Natural killer cell (primary cell): ENCODE data around the gene MEAF6. TPM values are rescaled to one million over a fixed set of nuclear protein-coding genes. Genes with fewer than 3 reads are reported as not detected.
A peak's percentile ranks its signal among the peaks of the same experiment; 100 is the strongest.

Experiments used
- ATAC-seq, 3 donors: fragments of 150-1000 bp in 2 of 3; fragments of 200-7000 bp in 1 of 3; cut with Tn5 transposase; 1 replicate in 1 of 3; 2 replicates in 2 of 3; pipeline ENCODE4 v1.10.0; 2021; ENCODE audit warnings: mild to moderate bottlenecking in 2 of 3, moderate library complexity in 2 of 3
- DNase-seq, 2 donors: peaks; one replicate each; pipeline versions ENCODE4 v3.0.0 to v3.0.0-alpha.2; 2013 to 2021; ENCODE audit warnings: mixed read lengths in 1 of 2
- H3K27ac ChIP-seq: one replicate; pipeline ENCODE4 v1.5.1; 2013; ENCODE audit warnings: mild to moderate bottlenecking, low read length
- H3K27me3 ChIP-seq: one replicate; pipeline ENCODE4 v1.6.1; 2013; ENCODE audit warnings: low read length; ENCODE audit not compliant: control insufficient read depth, insufficient read depth
- H3K36me3 ChIP-seq: one replicate; pipeline ENCODE4 v1.6.1; 2013; ENCODE audit warnings: low read length; ENCODE audit not compliant: control insufficient read depth, insufficient read depth
- H3K4me1 ChIP-seq: one replicate; pipeline ENCODE4 v1.6.1; 2013; ENCODE audit warnings: low read length; ENCODE audit not compliant: control insufficient read depth, insufficient read depth
- H3K4me3 ChIP-seq: one replicate; pipeline ENCODE4 v1.5.1; 2013; ENCODE audit warnings: low read length
- H3K9me3 ChIP-seq: one replicate; pipeline ENCODE4 v1.6.1; 2013; ENCODE audit warnings: low read length; ENCODE audit not compliant: control insufficient read depth, insufficient read depth
- H3K27ac Mint-ChIP-seq, 2 donors: one replicate each; pipeline ENCODE4 v1.8.0; 2022; ENCODE audit warnings: mild to moderate bottlenecking in 2 of 2, mixed read lengths in 2 of 2, moderate library complexity in 1 of 2
- H3K27me3 Mint-ChIP-seq, 2 donors: one replicate each; pipeline ENCODE4 v1.8.0; 2022; ENCODE audit warnings: low read depth in 2 of 2, mixed read lengths in 2 of 2
- H3K36me3 Mint-ChIP-seq: one replicate; pipeline ENCODE4 v1.8.0; 2022; ENCODE audit warnings: mixed read lengths
- H3K4me1 Mint-ChIP-seq, 2 donors: one replicate each; pipeline ENCODE4 v1.8.0; 2022; ENCODE audit warnings: mixed read lengths in 2 of 2
- H3K4me3 Mint-ChIP-seq: one replicate; pipeline ENCODE4 v1.8.0; 2022; ENCODE audit warnings: mild to moderate bottlenecking, moderate library complexity, mixed read lengths
- H3K9me3 Mint-ChIP-seq, 2 donors: one replicate each; pipeline ENCODE4 v1.8.0; 2022; ENCODE audit warnings: mixed read lengths in 2 of 2
- whole genome bisulfite sequencing: methylation state at CpG from one replicate; pipeline ENCODE4 v1.1.7; 2013; ENCODE audit warnings: missing lambda C conversion rate; ENCODE audit not compliant: insufficient coverage; 5-methylcytosine and 5-hydroxymethylcytosine counted together
- intact Hi-C: fragments of 100-400 bp; cut with micrococcal nuclease; formaldehyde crosslinking; loops from one replicate; pipeline ENCODE4 v1.14.2; 2022
- total RNA-seq, 4 donors: library from RNA; stranded (reverse); fragments of 120-200 nt in 1 of 4; gene quantifications; one replicate each; pipeline versions ENCODE4 v1.2.3 to v1.2.4, GENCODE V29; 2013 to 2022
- TF ChIP-seq, protein P1 (sequence below): fragments of 200-600 bp; IDR thresholded peaks from one replicate; pipeline ENCODE4 v1.8.0; 2022; ENCODE audit warnings: antibody characterized with exemption

MEAF6 gene
- total RNA-seq, 3 donors from 2014 or later (not counting 1 experiment from before 2014, with no cell fraction given), result 63.9 to 78.7 (median 69.0) TPM

DNA sequence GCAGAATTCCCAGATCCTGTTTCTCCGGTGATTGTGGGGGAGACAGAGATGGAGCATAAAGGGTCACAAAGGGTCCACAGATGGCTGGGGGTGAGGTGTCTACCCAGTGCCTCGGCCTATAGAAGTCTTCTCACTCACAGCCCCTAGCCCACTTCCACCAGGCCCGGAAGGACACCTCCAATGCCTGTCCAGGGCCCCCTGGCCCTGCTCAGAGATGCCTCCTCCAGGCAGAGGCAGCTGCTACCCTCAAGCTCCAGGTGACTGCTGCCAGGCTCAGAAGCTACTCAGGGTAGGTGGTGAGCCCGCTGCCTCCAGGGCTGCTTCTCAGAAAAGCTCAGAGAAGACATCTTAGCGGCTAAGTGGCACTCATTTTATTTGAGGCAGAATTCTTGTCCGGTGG lies 62.1 kb downstream of the MEAF6 start:
- Histone ChIP-seq H3K9me3 (no peaks in the 10 kb centered on the region), H3K4me3 (no peak overlapping the region), H3K27me3 (no peaks in the 10 kb centered on the region), H3K36me3 (no peaks in the 10 kb centered on the region), H3K27ac (no peak overlapping the region), H3K4me1 (peaks cover 19% of the 10 kb centered on the region)
- no peaks in the 10 kb centered on the region for H3K27me3 Mint-ChIP-seq
- 84% methylated on average over 5 of the region's 6 CpGs for WGBS
- intact Hi-C loops, result no loop called here
- no peak for DNase-seq
- no peak for ATAC-seq
- H3K4me1 Mint-ChIP-seq, result peaks cover 7 to 17% of the 10 kb centered on the region in 2 donors
- H3K4me3 Mint-ChIP-seq, result no peak overlapping the region
- no peak overlapping the region for H3K27ac Mint-ChIP-seq
- TF ChIP-seq, protein P1, sequence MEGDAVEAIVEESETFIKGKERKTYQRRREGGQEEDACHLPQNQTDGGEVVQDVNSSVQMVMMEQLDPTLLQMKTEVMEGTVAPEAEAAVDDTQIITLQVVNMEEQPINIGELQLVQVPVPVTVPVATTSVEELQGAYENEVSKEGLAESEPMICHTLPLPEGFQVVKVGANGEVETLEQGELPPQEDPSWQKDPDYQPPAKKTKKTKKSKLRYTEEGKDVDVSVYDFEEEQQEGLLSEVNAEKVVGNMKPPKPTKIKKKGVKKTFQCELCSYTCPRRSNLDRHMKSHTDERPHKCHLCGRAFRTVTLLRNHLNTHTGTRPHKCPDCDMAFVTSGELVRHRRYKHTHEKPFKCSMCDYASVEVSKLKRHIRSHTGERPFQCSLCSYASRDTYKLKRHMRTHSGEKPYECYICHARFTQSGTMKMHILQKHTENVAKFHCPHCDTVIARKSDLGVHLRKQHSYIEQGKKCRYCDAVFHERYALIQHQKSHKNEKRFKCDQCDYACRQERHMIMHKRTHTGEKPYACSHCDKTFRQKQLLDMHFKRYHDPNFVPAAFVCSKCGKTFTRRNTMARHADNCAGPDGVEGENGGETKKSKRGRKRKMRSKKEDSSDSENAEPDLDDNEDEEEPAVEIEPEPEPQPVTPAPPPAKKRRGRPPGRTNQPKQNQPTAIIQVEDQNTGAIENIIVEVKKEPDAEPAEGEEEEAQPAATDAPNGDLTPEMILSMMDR, result no peak
- H3K36me3 Mint-ChIP-seq, result no peaks in the 10 kb centered on the region
- H3K9me3 Mint-ChIP-seq, result no peaks in the 10 kb centered on the region

DNA sequence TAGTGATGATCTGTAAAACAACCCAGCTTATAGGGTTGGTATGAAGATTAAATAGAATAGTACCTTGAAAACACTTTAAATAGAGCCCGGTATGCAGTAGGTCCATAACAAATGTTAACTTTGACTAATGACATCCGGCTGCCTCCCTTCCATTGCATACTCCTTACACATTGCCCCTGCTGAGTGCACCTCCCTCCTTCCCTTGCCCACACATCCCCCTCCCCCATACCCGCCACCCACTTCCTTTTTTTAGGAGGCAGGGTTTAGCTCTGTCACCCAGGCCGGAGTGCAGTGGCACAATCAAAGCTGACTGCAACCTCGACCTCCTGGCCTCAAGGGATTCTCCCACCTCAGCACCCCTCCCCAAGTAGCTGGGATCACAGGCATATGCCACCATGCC lies 64.6 kb downstream of the MEAF6 start:
- Mint-ChIP-seq H3K36me3 (no peaks in the 10 kb centered on the region), H3K9me3 (no peaks in the 10 kb centered on the region), H3K4me3 (peak overlapping the region; percentile 45), H3K27me3 (peaks cover 0 to 3% of the 10 kb centered on the region in 2 donors), H3K27ac (peak overlapping the region in 1 of 2 donors; percentile 70), H3K4me1 (peaks cover 5 to 15% of the 10 kb centered on the region in 2 donors)
- intact Hi-C loops, result no loop called here
- TF ChIP-seq, protein P1, result no peak
- no peaks in the 10 kb centered on the region for H3K27me3 ChIP-seq
- H3K4me3 ChIP-seq, result no peak overlapping the region
- H3K4me1 ChIP-seq, result peaks cover 17% of the 10 kb centered on the region
- no peaks in the 10 kb centered on the region for H3K9me3 ChIP-seq
- H3K27ac ChIP-seq, result no peak overlapping the region
- WGBS, result 4% methylated on average over 5 of the region's 5 CpGs
- DNase-seq, result peak in 1 of 2 donors; percentile 25
- ATAC-seq, result peak; percentile 37 to 61 (median 49)
- no peaks in the 10 kb centered on the region for H3K36me3 ChIP-seq

DNA sequence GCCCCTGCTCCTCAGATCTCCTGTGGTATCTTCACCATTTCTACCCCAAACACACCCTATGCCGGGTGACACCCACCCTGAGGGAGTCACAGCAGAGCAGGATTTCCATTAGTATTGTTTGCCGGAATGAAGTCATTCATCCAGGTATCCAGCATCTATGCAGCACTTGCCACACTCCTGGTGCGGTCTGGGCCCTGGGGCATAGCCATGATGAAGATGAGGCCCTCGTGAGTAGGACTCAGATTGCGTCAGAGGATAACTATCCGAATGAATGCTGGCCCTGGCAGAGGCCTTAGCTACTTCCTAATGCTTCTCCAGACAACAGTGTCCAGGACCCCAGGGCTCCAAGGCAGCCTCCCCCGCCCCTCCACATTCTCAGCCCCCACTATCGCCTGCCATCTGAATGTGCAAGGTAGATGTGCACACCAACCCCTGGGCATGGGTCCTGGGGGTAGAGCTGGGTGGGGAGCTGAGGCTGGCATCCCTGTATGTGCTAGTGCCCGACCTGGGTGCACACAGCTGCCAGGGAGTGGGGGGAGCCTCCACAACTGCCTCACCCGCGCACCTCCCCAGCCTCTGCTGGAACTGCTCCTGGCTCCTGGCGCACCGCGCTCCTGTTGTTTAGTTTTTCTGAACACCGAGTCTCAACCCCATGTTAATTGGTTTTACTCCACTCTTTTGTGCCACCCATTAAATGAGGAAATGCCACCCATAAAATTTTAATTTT lies 65.7 kb downstream of the MEAF6 start:
- no peak overlapping the region for H3K27ac ChIP-seq
- ATAC-seq (no peak), DNase-seq (no peak)
- WGBS, result 92% methylated on average over 15 of the region's 15 CpGs
- no peaks in the 10 kb centered on the region for H3K9me3 Mint-ChIP-seq
- H3K27me3 ChIP-seq, result no peaks in the 10 kb centered on the region
- no peak overlapping the region for H3K27ac Mint-ChIP-seq
- H3K36me3 Mint-ChIP-seq, result no peaks in the 10 kb centered on the region
- H3K27me3 Mint-ChIP-seq, result peaks cover 0 to 3% of the 10 kb centered on the region in 2 donors
- intact Hi-C loops, result no loop called here
- peaks cover 0 to 10% of the 10 kb centered on the region in 2 donors for H3K4me1 Mint-ChIP-seq
- H3K9me3 ChIP-seq, result no peaks in the 10 kb centered on the region
- H3K4me1 ChIP-seq, result peaks cover 12% of the 10 kb centered on the region
- H3K36me3 ChIP-seq, result no peaks in the 10 kb centered on the region
- H3K4me3 ChIP-seq, result no peak overlapping the region
- no peak overlapping the region for H3K4me3 Mint-ChIP-seq
- TF ChIP-seq, protein P1, result no peak

DNA sequence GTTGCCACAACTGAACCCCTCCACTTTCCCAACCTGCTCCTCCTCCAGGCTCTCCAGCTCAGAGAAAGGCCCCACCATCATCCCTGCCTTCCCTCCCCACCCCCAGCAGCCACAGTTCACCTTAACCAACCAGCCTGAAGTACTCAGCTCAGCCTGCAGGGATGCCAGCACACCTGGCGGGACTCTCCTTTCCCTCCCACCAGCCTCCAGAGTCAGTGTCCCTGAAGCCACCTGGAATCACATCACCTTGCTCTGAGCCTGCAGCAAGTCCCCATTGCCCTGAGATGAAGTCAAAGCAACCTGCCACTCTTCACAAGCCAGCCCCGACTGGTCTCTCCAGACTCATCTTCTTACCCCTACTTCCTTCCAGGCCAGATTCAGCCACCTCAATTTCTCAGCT lies 66.4 kb downstream of the MEAF6 start:
- no peaks in the 10 kb centered on the region for H3K36me3 ChIP-seq
- no peak overlapping the region for H3K4me3 ChIP-seq
- Mint-ChIP-seq H3K27me3 (peaks cover 0 to 3% of the 10 kb centered on the region in 2 donors), H3K4me1 (peaks cover 0 to 10% of the 10 kb centered on the region in 2 donors), H3K36me3 (no peaks in the 10 kb centered on the region), H3K4me3 (no peak overlapping the region), H3K9me3 (no peaks in the 10 kb centered on the region), H3K27ac (no peak overlapping the region)
- TF ChIP-seq, protein P1, result no peak
- no peaks in the 10 kb centered on the region for H3K9me3 ChIP-seq
- DNase-seq (no peak), ATAC-seq (no peak)
- no peak overlapping the region for H3K27ac ChIP-seq
- no peaks in the 10 kb centered on the region for H3K27me3 ChIP-seq
- peaks cover 12% of the 10 kb centered on the region for H3K4me1 ChIP-seq
- 80% methylated on average over 2 of the region's 2 CpGs for WGBS
- intact Hi-C loops, result no loop called here
